K562 (cell line): ENCODE measurements around the gene PIK3CG. TPM values are rescaled to one million over a fixed set of nuclear protein-coding genes. Genes with fewer than 3 reads are reported as not detected.

Experiments
- ATF1 ChIP-seq, 2 experiments: fragments of 450-650 bp in 1 of 2; IDR thresholded peaks; 2 replicates each; pipeline ENCODE4 v1.6.1; 2016; ENCODE audit warnings: missing compliant biosample characterization in 1 of 2, missing genetic modification characterization in 1 of 2
- BACH1 ChIP-seq: fragments of 200-800 bp; sonication (Bioruptor generic); IDR thresholded peaks from 2 replicates; pipeline ENCODE4 v1.6.1; 2016; ENCODE audit warnings: missing genetic modification characterization, missing compliant biosample characterization
- CREB3 ChIP-seq: fragments of 450-650 bp; conservative IDR thresholded peaks from 2 replicates; pipeline ENCODE4 v1.6.1; 2016; ENCODE audit warnings: missing genetic modification characterization, low read depth, mild to moderate bottlenecking, missing compliant biosample characterization, moderate library complexity
- KDM5B ChIP-seq: fragments of 200-600 bp; sonication (generic); IDR thresholded peaks from 2 replicates; pipeline ENCODE4 v1.6.1; 2012; ENCODE audit warnings: low read depth, mild to moderate bottlenecking, moderate library complexity, low read length, control low read depth, inconsistent platforms; ENCODE audit not compliant: insufficient replicate concordance
- LEF1 ChIP-seq: fragments of 450-650 bp; IDR thresholded peaks from 2 replicates; pipeline ENCODE4 v1.6.1; 2016; ENCODE audit warnings: mild to moderate bottlenecking
- MAFG ChIP-seq: fragments of 450-650 bp; conservative IDR thresholded peaks from 2 replicates; pipeline ENCODE4 v1.6.1; 2016; ENCODE audit warnings: missing genetic modification characterization, missing compliant biosample characterization
- PHB2 ChIP-seq: fragments of 450-650 bp; IDR thresholded peaks from 2 replicates; pipeline ENCODE4 v1.6.1; 2017; ENCODE audit warnings: low read depth
- POLR2AphosphoS2 ChIP-seq: IDR thresholded peaks from 2 replicates; pipeline ENCODE4 v1.6.1; 2012; ENCODE audit warnings: low read length, improper control_type of control experiment
- RERE ChIP-seq: sonication (generic); formaldehyde crosslinking; IDR thresholded peaks from 2 replicates; pipeline ENCODE4 v1.8.0; 2023; ENCODE audit warnings: missing genetic modification reagents, mild to moderate bottlenecking, borderline replicate concordance
- SIN3B ChIP-seq: fragments of 450-650 bp; IDR thresholded peaks from 2 replicates; pipeline ENCODE4 v1.6.1; 2017; ENCODE audit warnings: low read depth, mild to moderate bottlenecking, moderate library complexity
- STAT5A ChIP-seq: IDR thresholded peaks from 2 replicates; pipeline ENCODE4 v1.6.1; 2012; ENCODE audit warnings: low read length, inconsistent platforms, borderline replicate concordance
- STAT6 ChIP-seq: sonication (generic); formaldehyde crosslinking; IDR thresholded peaks from 2 replicates; pipeline ENCODE4 v1.8.1; 2023; ENCODE audit warnings: mild to moderate bottlenecking, missing genetic modification reagents
- ZBTB1 ChIP-seq: sonication (generic); formaldehyde crosslinking; IDR thresholded peaks from 2 replicates; pipeline ENCODE4 v1.8.1; 2023; ENCODE audit warnings: missing genetic modification reagents, low read depth, mild to moderate bottlenecking, borderline replicate concordance
- ZNF239 ChIP-seq: fragments of 250-450 bp; sonication (Bioruptor Pico); IDR thresholded peaks from 2 replicates; pipeline ENCODE4 v1.4.0; 2020; ENCODE audit warnings: mild to moderate bottlenecking
- ZNF583 ChIP-seq: fragments of 250-450 bp; sonication (Bioruptor Pico); IDR thresholded peaks from 2 replicates; pipeline ENCODE4 v1.4.0; 2020
- polyA plus RNA-seq, 8 experiments: library from polyadenylated mRNA; depleted of rRNA in 4 of 8; stranded (reverse) in 5 of 8; unstranded in 3 of 8; fragments of >200 nt; fragmentation: Nextera tagmentation in 2 of 8; fragmentation: Illumina TruSeq in 1 of 8; extraction: Ambion mirVana in 2 of 8; extraction: Trizol in 1 of 8; gene quantifications; 2 replicates each; pipeline versions ENCODE4 v1.2.1 to v1.2.3, GENCODE V29; 2011 to 2014; ENCODE audit warnings: inconsistent platforms in 1 of 8, missing spikeins in 1 of 8
- total RNA-seq, 7 experiments: library from RNA; depleted of rRNA in 6 of 7; stranded (reverse); fragments of >200 nt in 6 of 7; fragmentation: Illumina TruSeq in 2 of 7; extraction: Trizol in 2 of 7; gene quantifications; 2 replicates each; pipeline versions ENCODE4 v1.2.1 to v1.2.3, GENCODE V29; 2011 to 2021; ENCODE audit warnings: low replicate concordance in 1 of 7
- TF ChIP-seq, protein P1 (sequence below), 2 experiments: fragments of 450-650 bp; IDR thresholded peaks; 2 replicates each; pipeline ENCODE4 v1.6.1; 2016

PIK3CG gene
- total and polyA plus RNA-seq, 9 of the 15 experiments (the other 6 are each of a cell fraction or from before 2014, with no cell fraction given), result 5.3 to 42.5 (median 29.0) TPM

- 0 out of 2 replicates have a peak, but pooled peaks have one; percentile 53 for TF ChIP-seq RERE (CRISPR knock-in tag)
- TF ChIP-seq PHB2, result no peak
- TF ChIP-seq BACH1, result no peak
- TF ChIP-seq SIN3B, result no peak
- TF ChIP-seq ZNF239 (CRISPR knock-in tag), result no peak
- no peak for TF ChIP-seq ZNF583 (CRISPR knock-in tag)
- no peak for TF ChIP-seq CREB3
- TF ChIP-seq STAT6 (CRISPR knock-in tag), result 0 out of 2 replicates have a peak, but pooled peaks have one; percentile 17
- TF ChIP-seq ZBTB1 (CRISPR knock-in tag), result 0 out of 2 replicates have a peak, but pooled peaks have one; percentile 44
- no peak for TF ChIP-seq POLR2AphosphoS2
- TF ChIP-seq, protein P1, sequence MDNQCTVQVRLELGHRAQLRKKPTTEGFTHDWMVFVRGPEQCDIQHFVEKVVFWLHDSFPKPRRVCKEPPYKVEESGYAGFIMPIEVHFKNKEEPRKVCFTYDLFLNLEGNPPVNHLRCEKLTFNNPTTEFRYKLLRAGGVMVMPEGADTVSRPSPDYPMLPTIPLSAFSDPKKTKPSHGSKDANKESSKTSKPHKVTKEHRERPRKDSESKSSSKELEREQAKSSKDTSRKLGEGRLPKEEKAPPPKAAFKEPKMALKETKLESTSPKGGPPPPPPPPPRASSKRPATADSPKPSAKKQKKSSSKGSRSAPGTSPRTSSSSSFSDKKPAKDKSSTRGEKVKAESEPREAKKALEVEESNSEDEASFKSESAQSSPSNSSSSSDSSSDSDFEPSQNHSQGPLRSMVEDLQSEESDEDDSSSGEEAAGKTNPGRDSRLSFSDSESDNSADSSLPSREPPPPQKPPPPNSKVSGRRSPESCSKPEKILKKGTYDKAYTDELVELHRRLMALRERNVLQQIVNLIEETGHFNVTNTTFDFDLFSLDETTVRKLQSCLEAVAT (IDR thresholded peaks at IDR 0.05), result peak; percentile 81 to 90
- no peak for TF ChIP-seq MAFG (tag)
- peak; percentile 24; the same call in 1 of the 2 replicates for TF ChIP-seq LEF1
- TF ChIP-seq KDM5B, result peak; percentile 55
- TF ChIP-seq ATF1 (CRISPR knock-in tag; IDR thresholded peaks at IDR 0.05), result no peak
- TF ChIP-seq ATF1 (tag; IDR thresholded peaks at IDR 0.05), result peak; percentile 67
- no peak for TF ChIP-seq STAT5A
Observed at GRCh38 chr7:106865130-106866041, at the start of gene PIK3CG (continued).
